Activated naive CD4-positive, alpha-beta T cell treated with Interleukin-2 at 50 U/mL for 16 hours (primary cell): ENCODE data around the gene SMIM24.

Experiments
- DNase-seq: peaks from one replicate; pipeline ENCODE4 v3.0.0-alpha.2; 2020

SMIM24 gene

GRCh38 chr19:3426433-3426832 is 53.9 kb downstream of the SMIM24 start:
- no peak for DNase-seq
